Natural killer cell treated with Interleukin-12 subunit alpha and Interleukin-12 subunit beta and Interleukin-15 and Interleukin-18, amount 100 ng/mL, for 72 hours (primary cell): Measurements from ENCODE around the gene GALNT1. TPM values are rescaled to one million over a fixed set of nuclear protein-coding genes. Genes with fewer than 3 reads are reported as not detected.

ENCODE experiments used
- ATAC-seq, 2 donors: fragments of 150-1000 bp; cut with Tn5 transposase in 1 of 2; sonication (Bioruptor Pico), chemical (Tn5 transposase) in 1 of 2; 2 replicates each; pipeline ENCODE4 v1.10.0; 2021
- DNase-seq: peaks from one replicate; pipeline ENCODE4 v3.0.0; 2022; ENCODE audit warnings: low spot score
- H3K27ac Mint-ChIP-seq, 2 donors: 1 replicate in 1 of 2; 2 replicates in 1 of 2; pipeline ENCODE4 v1.8.0; 2022; ENCODE audit warnings: mixed read lengths in 2 of 2, mild to moderate bottlenecking in 1 of 2, moderate library complexity in 1 of 2
- H3K27me3 Mint-ChIP-seq, 2 donors: 1 replicate in 1 of 2; 2 replicates in 1 of 2; pipeline ENCODE4 v1.8.0; 2022; ENCODE audit warnings: mixed read lengths in 2 of 2
- H3K36me3 Mint-ChIP-seq: one replicate; pipeline ENCODE4 v1.8.0; 2022; ENCODE audit warnings: mixed read lengths
- H3K4me1 Mint-ChIP-seq, 2 donors: 1 replicate in 1 of 2; 2 replicates in 1 of 2; pipeline ENCODE4 v1.8.0; 2022; ENCODE audit warnings: low read depth in 2 of 2, mixed read lengths in 2 of 2, mild to moderate bottlenecking in 1 of 2
- H3K4me3 Mint-ChIP-seq: one replicate; pipeline ENCODE4 v1.8.0; 2022; ENCODE audit warnings: mixed read lengths
- H3K9me3 Mint-ChIP-seq: 2 replicates; pipeline ENCODE4 v1.8.0; 2022; ENCODE audit warnings: mixed read lengths
- total RNA-seq, 2 donors: library from RNA; stranded (reverse); gene quantifications; one replicate each; pipeline ENCODE4 v1.2.3, GENCODE V29; 2022

GALNT1 gene
- total RNA-seq, 2 donors from 2014 or later, result 60.2 to 72.7 TPM

- no peak for DNase-seq
- H3K9me3 Mint-ChIP-seq, result no peaks in the 10 kb centered on the region
- no peaks in the 10 kb centered on the region for H3K36me3 Mint-ChIP-seq
- ATAC-seq, result no peak
- peaks cover 8 to 22% of the 10 kb centered on the region in 2 donors for H3K4me1 Mint-ChIP-seq
- no peaks in the 10 kb centered on the region for H3K27me3 Mint-ChIP-seq
- H3K27ac Mint-ChIP-seq, result no peak overlapping the region
- no peak overlapping the region for H3K4me3 Mint-ChIP-seq
Measured at GRCh38 chr18:35616074-35616473, 34.5 kb downstream of the GALNT1 start.

- H3K27ac Mint-ChIP-seq, result no peak overlapping the region
- DNase-seq (peak; percentile 78), ATAC-seq (peak; percentile 97 to 99)
- H3K36me3 Mint-ChIP-seq, result no peaks in the 10 kb centered on the region
- peaks cover 8 to 22% of the 10 kb centered on the region in 2 donors for H3K4me1 Mint-ChIP-seq
- H3K4me3 Mint-ChIP-seq, result no peak overlapping the region
- no peaks in the 10 kb centered on the region for H3K9me3 Mint-ChIP-seq
- H3K27me3 Mint-ChIP-seq, result no peaks in the 10 kb centered on the region
Measured at GRCh38 chr18:35616664-35617423, 35.3 kb downstream of the GALNT1 start.

- H3K4me3 Mint-ChIP-seq, result no peak overlapping the region
- DNase-seq (no peak), ATAC-seq (no peak)
- H3K9me3 Mint-ChIP-seq, result no peaks in the 10 kb centered on the region
- H3K4me1 Mint-ChIP-seq, result peaks cover 15 to 25% of the 10 kb centered on the region in 2 donors
- no peaks in the 10 kb centered on the region for H3K27me3 Mint-ChIP-seq
- no peak overlapping the region for H3K27ac Mint-ChIP-seq
- no peaks in the 10 kb centered on the region for H3K36me3 Mint-ChIP-seq
Measured at GRCh38 chr18:35617865-35618264, 36.3 kb downstream of the GALNT1 start.

- no peak for ATAC-seq
- Mint-ChIP-seq H3K27ac (no peak overlapping the region), H3K27me3 (no peaks in the 10 kb centered on the region), H3K4me1 (peaks cover 19 to 26% of the 10 kb centered on the region in 2 donors), H3K9me3 (no peaks in the 10 kb centered on the region), H3K4me3 (no peak overlapping the region), H3K36me3 (no peaks in the 10 kb centered on the region)
- no peak for DNase-seq
Measured at GRCh38 chr18:35618289-35618688, 36.7 kb downstream of the GALNT1 start.

- DNase-seq, result no peak
- H3K27ac Mint-ChIP-seq, result no peak overlapping the region
- no peak for ATAC-seq
- peaks cover 23 to 29% of the 10 kb centered on the region in 2 donors for H3K4me1 Mint-ChIP-seq
- no peaks in the 10 kb centered on the region for H3K36me3 Mint-ChIP-seq
- H3K9me3 Mint-ChIP-seq, result no peaks in the 10 kb centered on the region
- no peak overlapping the region for H3K4me3 Mint-ChIP-seq
- no peaks in the 10 kb centered on the region for H3K27me3 Mint-ChIP-seq
Measured at GRCh38 chr18:35618696-35619095, 37.2 kb downstream of the GALNT1 start.

GRCh38 chr18:35619464-35619863, 37.9 kb downstream of the GALNT1 start:
- H3K4me1 Mint-ChIP-seq, result peaks cover 31 to 35% of the 10 kb centered on the region in 2 donors

GRCh38 chr18:35619941-35620340, 38.4 kb downstream of the GALNT1 start:
- DNase-seq (no peak), ATAC-seq (no peak)
- Mint-ChIP-seq H3K4me3 (no peak overlapping the region), H3K4me1 (peaks cover 31 to 35% of the 10 kb centered on the region in 2 donors), H3K27ac (peak overlapping the region in 1 of 2 donors; percentile 55), H3K9me3 (no peaks in the 10 kb centered on the region), H3K27me3 (no peaks in the 10 kb centered on the region), H3K36me3 (no peaks in the 10 kb centered on the region)

More at GRCh38 chr18:35619464-35619863, 37.9 kb downstream of the GALNT1 start:
- Mint-ChIP-seq H3K27ac (no peak overlapping the region), H3K4me3 (no peak overlapping the region), H3K27me3 (no peaks in the 10 kb centered on the region), H3K9me3 (no peaks in the 10 kb centered on the region), H3K36me3 (no peaks in the 10 kb centered on the region)
- DNase-seq (no peak), ATAC-seq (no peak)

- no peak for ATAC-seq
- Mint-ChIP-seq H3K27ac (peak overlapping the region in 1 of 2 donors; percentile 55), H3K36me3 (no peaks in the 10 kb centered on the region), H3K4me3 (no peak overlapping the region), H3K27me3 (no peaks in the 10 kb centered on the region), H3K9me3 (no peaks in the 10 kb centered on the region), H3K4me1 (peaks cover 23 to 34% of the 10 kb centered on the region in 2 donors)
- no peak for DNase-seq
Measured at GRCh38 chr18:35620765-35621164, 39.2 kb downstream of the GALNT1 start.

GRCh38 chr18:35623255-35623654, 41.7 kb downstream of the GALNT1 start:
- Mint-ChIP-seq H3K27me3 (no peaks in the 10 kb centered on the region), H3K4me1 (peaks cover 23 to 37% of the 10 kb centered on the region in 2 donors), H3K36me3 (peaks cover 11% of the 10 kb centered on the region), H3K27ac (peak overlapping the region; percentile 13 to 17), H3K9me3 (peaks cover 6% of the 10 kb centered on the region), H3K4me3 (peak overlapping the region; percentile 57)
- ATAC-seq (no peak), DNase-seq (no peak)

- Mint-ChIP-seq H3K4me3 (peak overlapping the region; percentile 57), H3K36me3 (peaks cover 19% of the 10 kb centered on the region), H3K4me1 (peaks cover 23 to 41% of the 10 kb centered on the region in 2 donors), H3K27me3 (no peaks in the 10 kb centered on the region), H3K27ac (peak overlapping the region; percentile 13 to 17), H3K9me3 (peaks cover 6% of the 10 kb centered on the region)
- DNase-seq (no peak), ATAC-seq (peak; percentile 45 to 58)
Measured at GRCh38 chr18:35624146-35624545, 42.6 kb downstream of the GALNT1 start.

- peaks cover 21% of the 10 kb centered on the region for H3K36me3 Mint-ChIP-seq
- H3K9me3 Mint-ChIP-seq, result peaks cover 7% of the 10 kb centered on the region
- no peak overlapping the region for H3K4me3 Mint-ChIP-seq
- H3K4me1 Mint-ChIP-seq, result peaks cover 23 to 37% of the 10 kb centered on the region in 2 donors
- H3K27me3 Mint-ChIP-seq, result no peaks in the 10 kb centered on the region
- no peak overlapping the region for H3K27ac Mint-ChIP-seq
- ATAC-seq (no peak), DNase-seq (no peak)
Measured at GRCh38 chr18:35625232-35625631, 43.7 kb downstream of the GALNT1 start.

- ATAC-seq, result no peak
- Mint-ChIP-seq H3K27me3 (no peaks in the 10 kb centered on the region), H3K27ac (no peak overlapping the region), H3K4me1 (peaks cover 7 to 11% of the 10 kb centered on the region in 2 donors), H3K9me3 (peaks cover 4% of the 10 kb centered on the region), H3K4me3 (no peak overlapping the region), H3K36me3 (peaks cover 15% of the 10 kb centered on the region)
- no peak for DNase-seq
Measured at GRCh38 chr18:35633761-35634160, 52.2 kb downstream of the GALNT1 start.

GRCh38 chr18:35634323-35634722, 52.8 kb downstream of the GALNT1 start:
- DNase-seq (no peak), ATAC-seq (no peak)
- H3K4me3 Mint-ChIP-seq, result no peak overlapping the region
- peaks cover 4% of the 10 kb centered on the region for H3K9me3 Mint-ChIP-seq
- peaks cover 12% of the 10 kb centered on the region for H3K36me3 Mint-ChIP-seq
- no peak overlapping the region for H3K27ac Mint-ChIP-seq
- H3K27me3 Mint-ChIP-seq, result no peaks in the 10 kb centered on the region
- peaks cover 7 to 10% of the 10 kb centered on the region in 2 donors for H3K4me1 Mint-ChIP-seq

- peaks cover 11% of the 10 kb centered on the region for H3K36me3 Mint-ChIP-seq
- H3K9me3 Mint-ChIP-seq, result peaks cover 4% of the 10 kb centered on the region
- H3K4me1 Mint-ChIP-seq, result peaks cover 7 to 9% of the 10 kb centered on the region in 2 donors
- no peak for ATAC-seq
- DNase-seq, result no peak
- no peak overlapping the region for H3K4me3 Mint-ChIP-seq
- H3K27ac Mint-ChIP-seq, result peak overlapping the region in 1 of 2 donors; percentile 4
- H3K27me3 Mint-ChIP-seq, result no peaks in the 10 kb centered on the region
Measured at GRCh38 chr18:35635170-35635569, 53.6 kb downstream of the GALNT1 start.
